ENCODE data around the gene TOB2. TPM values are rescaled to one million over a fixed set of nuclear protein-coding genes. Genes with fewer than 3 reads are reported as not detected.

The TOB2 gene
- total RNA-seq, 2 experiments from 2014 or later: 27.0 to 28.5 TPM

DNA sequence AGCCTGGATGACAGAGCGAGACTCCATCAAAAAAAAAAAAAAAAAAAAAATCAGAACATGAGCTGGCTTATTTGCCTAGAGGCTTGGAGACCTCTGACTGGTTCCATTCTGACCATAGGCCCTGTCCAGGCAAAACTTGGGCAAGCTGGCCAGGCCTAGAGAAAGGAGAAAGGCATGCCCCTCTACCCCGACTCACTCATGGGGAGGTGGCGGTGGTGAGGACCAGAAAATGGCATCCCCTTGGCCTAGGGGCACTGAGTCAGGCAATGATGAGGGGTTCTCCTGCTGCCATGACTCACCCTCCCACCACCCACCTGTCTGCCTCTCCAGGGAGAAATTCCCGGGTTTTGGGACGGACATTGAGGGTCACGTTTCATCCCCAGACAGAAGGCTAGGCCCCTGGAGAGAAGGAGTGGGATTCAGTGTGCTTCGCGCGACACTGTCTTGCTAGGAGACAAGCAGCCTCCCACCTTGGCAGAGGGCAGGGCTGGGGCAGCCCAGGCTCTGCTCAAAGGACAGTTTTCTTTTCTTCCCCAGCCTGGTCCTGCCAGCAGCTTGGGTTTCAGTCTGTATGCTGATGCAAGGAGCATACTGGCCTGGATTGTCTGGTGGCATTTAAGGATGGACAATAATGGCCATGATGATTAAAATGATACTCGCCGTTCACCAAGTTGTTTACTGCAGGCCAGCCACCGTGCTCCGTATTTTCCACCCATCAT lies 17.2 kb downstream of the TOB2 start:
- no peak overlapping the region for H3K4me3 Mint-ChIP-seq
- CTCF ChIA-PET: interaction anchor here (1.9 kb wide), 1 partner anchor 26 kb away, joined by 7 read pairs; no protein-coding TSS in a partner anchor

DNA sequence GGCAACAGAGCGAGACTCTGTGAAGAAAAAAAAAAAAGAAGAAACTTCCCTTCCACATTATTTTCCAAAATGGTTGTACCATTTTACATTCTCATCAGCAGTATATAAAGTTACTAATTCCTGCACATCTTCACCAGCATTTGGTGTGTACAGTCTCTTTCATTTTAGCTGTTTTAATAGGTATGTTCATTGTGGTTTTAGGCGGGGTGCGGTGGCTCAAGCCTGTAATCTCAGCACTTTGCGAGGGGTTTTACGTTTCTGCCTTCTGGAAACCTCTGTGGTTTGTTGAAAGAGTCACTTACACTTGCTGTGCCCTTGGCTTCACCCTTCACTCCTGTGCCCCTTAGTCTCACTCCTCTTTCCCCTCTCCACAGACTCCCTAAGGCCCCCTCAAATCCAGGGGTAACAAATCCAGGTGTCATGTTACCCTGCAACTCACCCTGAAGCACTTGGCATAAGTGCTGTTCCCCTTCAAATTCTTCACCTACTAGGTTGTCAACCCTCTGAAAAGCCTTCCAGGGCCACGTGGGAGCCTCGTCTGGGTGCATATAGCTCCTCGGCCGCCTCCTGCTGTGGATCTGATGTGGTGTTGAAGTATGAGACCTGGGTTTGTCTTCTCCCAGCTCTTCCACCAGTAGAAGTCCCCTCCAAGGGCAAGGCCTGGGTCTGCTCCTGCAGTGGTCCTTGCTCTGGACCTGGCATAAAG lies 20.8 kb downstream of the TOB2 start:
- Mint-ChIP-seq H3K27me3 (no peaks in the 10 kb centered on the region), H3K36me3 (ENCODE audit: low read depth) (peaks cover 20% of the 10 kb centered on the region), H3K4me3 (no peak overlapping the region), H3K9me3 (no peaks in the 10 kb centered on the region), H3K27ac (peak overlapping the region; percentile 69), H3K4me1 (ENCODE audit: low read depth) (peaks cover 13% of the 10 kb centered on the region)
- ChIA-PET CTCF (interaction anchor here (2.1 kb wide), 1 partner anchor 22 kb away, joined by 7 read pairs; no protein-coding TSS in a partner anchor), POLR2A (interaction anchor here (1.1 to 1.3 kb wide), 3 partner anchors 11 to 116 kb away, joined by 3 to 5 read pairs (median 3); partner anchors contain the start of gene PHF5A)
- DNase-seq (peak; percentile 77), ATAC-seq (peak; percentile 86)
- intact Hi-C loops (cut with micrococcal nuclease): no loop called here
- TF ChIP-seq, protein P1, sequence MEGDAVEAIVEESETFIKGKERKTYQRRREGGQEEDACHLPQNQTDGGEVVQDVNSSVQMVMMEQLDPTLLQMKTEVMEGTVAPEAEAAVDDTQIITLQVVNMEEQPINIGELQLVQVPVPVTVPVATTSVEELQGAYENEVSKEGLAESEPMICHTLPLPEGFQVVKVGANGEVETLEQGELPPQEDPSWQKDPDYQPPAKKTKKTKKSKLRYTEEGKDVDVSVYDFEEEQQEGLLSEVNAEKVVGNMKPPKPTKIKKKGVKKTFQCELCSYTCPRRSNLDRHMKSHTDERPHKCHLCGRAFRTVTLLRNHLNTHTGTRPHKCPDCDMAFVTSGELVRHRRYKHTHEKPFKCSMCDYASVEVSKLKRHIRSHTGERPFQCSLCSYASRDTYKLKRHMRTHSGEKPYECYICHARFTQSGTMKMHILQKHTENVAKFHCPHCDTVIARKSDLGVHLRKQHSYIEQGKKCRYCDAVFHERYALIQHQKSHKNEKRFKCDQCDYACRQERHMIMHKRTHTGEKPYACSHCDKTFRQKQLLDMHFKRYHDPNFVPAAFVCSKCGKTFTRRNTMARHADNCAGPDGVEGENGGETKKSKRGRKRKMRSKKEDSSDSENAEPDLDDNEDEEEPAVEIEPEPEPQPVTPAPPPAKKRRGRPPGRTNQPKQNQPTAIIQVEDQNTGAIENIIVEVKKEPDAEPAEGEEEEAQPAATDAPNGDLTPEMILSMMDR (IDR thresholded peaks at IDR 0.05): no peak

More for the DNA sequence above, 17.2 kb downstream of the TOB2 start:
- no peaks in the 10 kb centered on the region for H3K9me3 Mint-ChIP-seq
- H3K36me3 Mint-ChIP-seq (ENCODE audit: low read depth): peaks cover 22% of the 10 kb centered on the region
- ATAC-seq: no peak
- no peak overlapping the region for H3K27ac Mint-ChIP-seq
- no peak for DNase-seq
- H3K27me3 Mint-ChIP-seq: no peaks in the 10 kb centered on the region
- intact Hi-C loops (cut with micrococcal nuclease): no loop called here
- POLR2A ChIA-PET: interaction anchor here (0.6 kb wide), 1 partner anchor 72 kb away, joined by 4 read pairs; no protein-coding TSS in a partner anchor
- H3K4me1 Mint-ChIP-seq (ENCODE audit: low read depth): peaks cover 15% of the 10 kb centered on the region
- TF ChIP-seq, protein P1 (IDR thresholded peaks at IDR 0.05): no peak

DNA sequence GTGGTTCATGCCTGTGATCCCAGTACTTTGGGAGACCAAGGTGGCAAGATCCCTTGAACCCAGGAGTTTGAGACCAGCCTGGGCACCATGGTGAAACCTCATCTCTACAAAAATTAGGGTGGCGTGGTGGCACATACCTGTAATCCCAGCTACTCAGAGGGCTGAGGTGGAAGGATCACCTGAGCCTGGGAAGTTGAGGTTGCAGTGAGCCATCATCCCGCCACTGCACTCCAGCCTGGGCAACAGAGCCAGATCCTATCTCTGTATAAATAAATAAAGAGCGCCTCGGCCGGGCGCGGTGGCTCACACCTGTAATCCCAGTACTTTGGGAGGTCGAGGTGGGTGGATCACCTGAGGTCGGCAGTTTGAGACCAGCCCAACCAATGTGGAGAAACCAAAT lies 27.9 kb downstream of the TOB2 start:
- Mint-ChIP-seq H3K36me3 (ENCODE audit: low read depth) (peaks cover 19% of the 10 kb centered on the region), H3K27ac (peak overlapping the region; percentile 69), H3K9me3 (no peaks in the 10 kb centered on the region), H3K4me1 (ENCODE audit: low read depth) (peaks cover 11% of the 10 kb centered on the region), H3K4me3 (no peak overlapping the region), H3K27me3 (no peaks in the 10 kb centered on the region)
- ChIA-PET CTCF (interaction anchor here (1.4 to 2.4 kb wide), 2 partner anchors 15 kb away, joined by 3 to 12 read pairs; no protein-coding TSS in a partner anchor), POLR2A (interaction anchor here (1.6 kb wide), 1 partner anchor 28 kb away, joined by 7 read pairs; the partner anchor contains the start of gene TOB2)
- ATAC-seq (no peak), DNase-seq (no peak)
- intact Hi-C loops (cut with micrococcal nuclease): no loop called here
- TF ChIP-seq, protein P1 (IDR thresholded peaks at IDR 0.05): no peak

DNA sequence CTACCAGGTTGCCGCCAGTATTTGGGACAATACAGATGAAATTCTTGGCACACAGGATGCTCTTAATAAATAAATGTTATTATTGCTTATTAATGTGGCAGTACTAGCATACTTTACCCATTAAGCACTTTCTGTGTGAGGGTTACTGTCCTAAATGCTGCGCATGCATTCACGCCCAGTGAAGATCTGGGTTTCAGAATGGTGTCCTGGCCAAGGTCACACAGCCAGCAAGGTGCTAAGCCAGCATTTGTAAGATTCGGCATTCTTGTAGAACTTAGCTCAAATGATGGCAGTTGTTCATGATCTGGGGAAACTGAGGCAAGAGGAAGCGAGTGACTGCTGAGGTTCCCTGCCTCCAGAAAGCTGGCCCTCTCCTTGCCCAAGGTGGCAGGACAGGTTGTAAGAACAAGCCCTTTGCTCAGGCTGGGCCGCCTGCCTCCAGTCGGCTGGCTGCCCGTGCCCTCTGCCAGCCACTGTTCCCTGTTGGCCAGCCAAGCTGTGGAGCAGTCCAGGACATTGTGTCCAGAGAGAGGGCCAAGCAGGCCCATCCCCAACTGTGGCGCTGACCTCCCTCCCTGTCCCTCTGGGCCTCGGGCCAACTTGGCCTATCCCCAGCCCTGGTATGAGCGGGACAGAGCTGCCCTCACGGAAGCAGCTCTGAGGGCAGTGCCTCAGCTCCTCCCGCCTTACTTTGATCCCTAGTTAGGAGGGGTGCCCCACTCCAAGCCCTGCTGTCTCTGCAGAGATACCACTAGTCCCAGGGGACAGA lies 28.8 kb downstream of the TOB2 start:
- ATAC-seq: no peak
- POLR2A ChIA-PET: interaction anchor here (0.6 to 1.6 kb wide), 3 partner anchors 29 to 79 kb away, joined by 3 to 7 read pairs (median 3); partner anchors contain the start of genes ACO2, PHF5A and TOB2

More for the DNA sequence above, 28.8 kb downstream of the TOB2 start:
- peak overlapping the region; percentile 69 for H3K27ac Mint-ChIP-seq
- peaks cover 19% of the 10 kb centered on the region for H3K36me3 Mint-ChIP-seq (ENCODE audit: low read depth)
- intact Hi-C loops (cut with micrococcal nuclease): no loop called here
- TF ChIP-seq, protein P1 (IDR thresholded peaks at IDR 0.05): no peak
- no peaks in the 10 kb centered on the region for H3K27me3 Mint-ChIP-seq
- no peak overlapping the region for H3K4me3 Mint-ChIP-seq
- DNase-seq: no peak
- H3K4me1 Mint-ChIP-seq (ENCODE audit: low read depth): peaks cover 11% of the 10 kb centered on the region
- H3K9me3 Mint-ChIP-seq: no peaks in the 10 kb centered on the region
- CTCF ChIA-PET: interaction anchor here (2.4 kb wide), 1 partner anchor 14 kb away, joined by 12 read pairs; no protein-coding TSS in a partner anchor
